PC-9 (cell line): ENCODE data around the gene PIEZO2. TPM values are rescaled to one million over a fixed set of nuclear protein-coding genes. Genes with fewer than 3 reads are reported as not detected.
"Not testable (repeated sequence)": the region's sequence is repeated elsewhere in the genome, so short reads cannot be mapped to it uniquely, and the experiment has no call there.

Experiments used
- BruUV-seq: library from RNA; stranded (reverse); fragments of 400-500 nt; replicated peaks from 2 replicates; lab custom pipeline; 2021; lab: Mats Ljungman, UMichigan
- CTCF ChIA-PET: fragments of 300-600 bp; sonication (Branson Sonifier 250); formaldehyde crosslinking; loops from one replicate; lab custom pipeline; 2022; ENCODE audit warnings: antibody characterized with exemption; lab: Charles Lee
- POLR2A ChIA-PET: fragments of 300-600 bp; sonication (Branson Sonifier 250); formaldehyde crosslinking; loops from one replicate; lab custom pipeline; 2022; ENCODE audit warnings: antibody characterized with exemption; ENCODE audit not compliant: unreplicated experiment; lab: Charles Lee
- DNase-seq, 2 experiments: peaks; one replicate each; pipeline versions ENCODE4 v3.0.0 to v3.0.0-alpha.2; 2015 to 2022; ENCODE audit warnings: mixed read lengths in 1 of 2
- H2AFZ ChIP-seq: fragments of 200-600 bp; sonication (generic); 2 replicates; pipeline ENCODE4 v1.8.1; 2017; ENCODE audit warnings: antibody characterized with exemption
- H3F3A ChIP-seq: fragments of 200-600 bp; sonication (generic); 2 replicates; pipeline ENCODE4 v1.8.1; 2017; ENCODE audit warnings: antibody characterized with exemption, mild to moderate bottlenecking, low read depth; ENCODE audit not compliant: insufficient read depth
- H3K27ac ChIP-seq: fragments of 200-600 bp; sonication (generic); 2 replicates; pipeline ENCODE4 v1.6.1; 2016; ENCODE audit warnings: mixed run types
- H3K27me3 ChIP-seq: fragments of 200-600 bp; sonication (generic); 2 replicates; pipeline ENCODE4 v1.6.1; 2016; ENCODE audit warnings: low read depth, mixed run types; ENCODE audit not compliant: insufficient read depth
- H3K36me3 ChIP-seq: fragments of 200-600 bp; sonication (generic); 2 replicates; pipeline ENCODE4 v1.6.1; 2016; ENCODE audit warnings: low read depth, mixed run types
- H3K4me1 ChIP-seq: fragments of 200-600 bp; sonication (generic); replicated peaks from 2 replicates; pipeline ENCODE4 v1.6.1; 2016; ENCODE audit warnings: mixed run types; ENCODE audit not compliant: insufficient read depth
- H3K4me2 ChIP-seq: fragments of 200-600 bp; sonication (generic); 2 replicates; pipeline ENCODE4 v1.6.1; 2017; ENCODE audit warnings: mixed run types
- H3K4me3 ChIP-seq: fragments of 200-600 bp; sonication (generic); 2 replicates; pipeline ENCODE4 v1.6.1; 2016; ENCODE audit warnings: mixed run types
- H3K79me2 ChIP-seq: fragments of 200-600 bp; sonication (generic); 2 replicates; pipeline ENCODE4 v1.6.1; 2017; ENCODE audit warnings: low read depth, mixed run types
- H3K9me2 ChIP-seq: fragments of 200-600 bp; sonication (generic); 2 replicates; pipeline ENCODE4 v1.8.1; 2017; ENCODE audit warnings: mild to moderate bottlenecking; ENCODE audit not compliant: insufficient read depth
- H3K9me3 ChIP-seq: fragments of 200-600 bp; sonication (generic); 2 replicates; pipeline ENCODE4 v1.8.1; 2016; ENCODE audit warnings: low read depth; ENCODE audit not compliant: insufficient read depth
- H4K20me1 ChIP-seq: fragments of 200-600 bp; sonication (generic); 2 replicates; pipeline ENCODE4 v1.8.1; 2017; ENCODE audit not compliant: insufficient read depth
- EZH2 ChIP-seq: fragments of 200-600 bp; sonication (generic); IDR thresholded peaks from 2 replicates; pipeline ENCODE4 v1.8.0; 2017; ENCODE audit warnings: antibody characterized with exemption, low read depth
- intact Hi-C: fragments of 100-400 bp; cut with micrococcal nuclease; formaldehyde crosslinking; loops from one replicate; pipeline ENCODE4 v1.10.0; 2022; ENCODE audit not compliant: unreplicated experiment
- total RNA-seq: library from RNA; stranded (reverse); gene quantifications from 2 replicates; pipeline ENCODE4 v1.2.3, GENCODE V29; 2021
- TF ChIP-seq, protein P1 (sequence below): fragments of 200-600 bp; sonication (generic); conservative IDR thresholded peaks from 2 replicates; pipeline ENCODE4 v1.6.1; 2017; ENCODE audit warnings: mixed run types, antibody characterized with exemption, mild to moderate bottlenecking, moderate library complexity

PIEZO2 gene
- total RNA-seq, 1 experiment from 2014 or later: not detected

DNA sequence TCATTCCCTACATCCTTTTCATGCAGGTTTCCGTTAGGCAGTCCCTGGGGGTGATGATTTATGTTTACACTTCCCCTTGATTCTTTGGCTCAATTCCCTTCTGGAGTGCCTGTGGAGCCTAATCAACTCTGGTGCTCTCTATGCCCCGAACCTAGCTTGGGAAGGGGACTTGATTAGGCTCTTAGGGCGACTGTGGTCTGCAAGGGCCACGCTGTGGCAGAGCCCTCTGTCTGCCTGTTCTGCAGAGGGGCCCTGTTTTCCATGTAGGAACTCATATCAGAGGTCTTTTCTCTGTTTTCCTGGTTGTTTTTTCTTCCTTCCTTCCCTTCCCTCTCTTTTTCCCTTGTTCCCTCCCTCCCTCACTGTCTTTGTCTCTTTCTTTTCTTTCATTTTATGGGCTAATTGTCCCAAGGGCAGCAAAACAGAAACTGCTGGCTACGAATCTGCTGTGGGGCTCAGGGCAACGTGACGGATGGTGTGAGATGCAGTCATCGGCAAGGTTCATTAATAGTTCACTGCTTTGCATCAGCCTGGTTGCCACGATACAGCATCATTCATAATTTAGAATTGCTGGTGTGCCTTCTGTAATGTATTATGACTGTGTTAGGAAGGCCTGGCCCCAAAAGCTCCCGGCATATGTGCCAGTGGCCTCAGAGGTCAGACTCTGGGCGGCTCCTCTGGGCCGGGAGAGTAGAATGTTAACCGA lies 489.0 kb downstream of the PIEZO2 start:
- H2AFZ ChIP-seq: no peak overlapping the region
- H3K4me2 ChIP-seq: no peak overlapping the region
- H3K27me3 ChIP-seq: peaks cover 76% of the 10 kb centered on the region
- H3K27ac ChIP-seq: no peak overlapping the region
- no peaks in the 10 kb centered on the region for H3K4me1 ChIP-seq
- ChIA-PET POLR2A (no interaction called here), CTCF (no interaction called here)
- intact Hi-C loops: no loop called here
- no peaks in the 10 kb centered on the region for H3K79me2 ChIP-seq
- no peak overlapping the region for H3K4me3 ChIP-seq
- H3F3A ChIP-seq: no peaks in the 10 kb centered on the region
- no TSS peak for BruUV-seq
- H3K9me2 ChIP-seq: no peaks in the 10 kb centered on the region
- no peaks in the 10 kb centered on the region for H3K36me3 ChIP-seq
- TF ChIP-seq EZH2: no peak
- TF ChIP-seq, protein P1, sequence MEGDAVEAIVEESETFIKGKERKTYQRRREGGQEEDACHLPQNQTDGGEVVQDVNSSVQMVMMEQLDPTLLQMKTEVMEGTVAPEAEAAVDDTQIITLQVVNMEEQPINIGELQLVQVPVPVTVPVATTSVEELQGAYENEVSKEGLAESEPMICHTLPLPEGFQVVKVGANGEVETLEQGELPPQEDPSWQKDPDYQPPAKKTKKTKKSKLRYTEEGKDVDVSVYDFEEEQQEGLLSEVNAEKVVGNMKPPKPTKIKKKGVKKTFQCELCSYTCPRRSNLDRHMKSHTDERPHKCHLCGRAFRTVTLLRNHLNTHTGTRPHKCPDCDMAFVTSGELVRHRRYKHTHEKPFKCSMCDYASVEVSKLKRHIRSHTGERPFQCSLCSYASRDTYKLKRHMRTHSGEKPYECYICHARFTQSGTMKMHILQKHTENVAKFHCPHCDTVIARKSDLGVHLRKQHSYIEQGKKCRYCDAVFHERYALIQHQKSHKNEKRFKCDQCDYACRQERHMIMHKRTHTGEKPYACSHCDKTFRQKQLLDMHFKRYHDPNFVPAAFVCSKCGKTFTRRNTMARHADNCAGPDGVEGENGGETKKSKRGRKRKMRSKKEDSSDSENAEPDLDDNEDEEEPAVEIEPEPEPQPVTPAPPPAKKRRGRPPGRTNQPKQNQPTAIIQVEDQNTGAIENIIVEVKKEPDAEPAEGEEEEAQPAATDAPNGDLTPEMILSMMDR: no peak
- DNase-seq: no peak
- H3K9me3 ChIP-seq: no peaks in the 10 kb centered on the region
- H4K20me1 ChIP-seq: no peaks in the 10 kb centered on the region

DNA sequence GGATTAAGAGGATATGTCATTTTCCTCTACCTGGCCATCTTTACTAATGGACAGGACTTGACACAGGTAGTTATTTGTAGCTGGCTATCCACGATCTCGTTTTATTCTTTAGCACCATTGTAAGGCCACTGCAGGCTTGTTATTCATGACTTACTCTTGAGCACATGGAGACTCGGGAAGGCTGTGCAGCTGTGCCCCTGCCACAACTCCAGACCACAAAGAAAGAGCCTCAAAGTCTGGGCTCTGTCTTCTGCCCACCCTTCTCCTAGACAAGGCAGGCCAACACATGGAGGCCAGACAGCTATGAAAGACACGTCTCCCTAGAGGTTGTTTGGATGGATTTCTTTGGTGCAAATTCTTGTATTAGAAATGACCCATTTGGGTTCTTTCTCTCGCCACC lies 489.8 kb downstream of the PIEZO2 start:
- no peaks in the 10 kb centered on the region for H4K20me1 ChIP-seq
- no peak overlapping the region for H3K4me3 ChIP-seq
- ChIA-PET CTCF (interaction anchor here (0.5 kb wide), 1 partner anchor 128 kb away, joined by 5 read pairs; no protein-coding TSS in a partner anchor), POLR2A (no interaction called here)
- no peak overlapping the region for H2AFZ ChIP-seq
- no peaks in the 10 kb centered on the region for H3K79me2 ChIP-seq
- H3K4me2 ChIP-seq: no peak overlapping the region
- no peak for TF ChIP-seq EZH2
- TF ChIP-seq, protein P1: no peak
- peaks cover 69% of the 10 kb centered on the region for H3K27me3 ChIP-seq
- no peaks in the 10 kb centered on the region for H3K36me3 ChIP-seq
- H3F3A ChIP-seq: no peaks in the 10 kb centered on the region
- H3K9me2 ChIP-seq: no peaks in the 10 kb centered on the region
- no peaks in the 10 kb centered on the region for H3K4me1 ChIP-seq
- BruUV-seq: no TSS peak
- intact Hi-C loops: no loop called here
- H3K27ac ChIP-seq: no peak overlapping the region
- no peak for DNase-seq
- H3K9me3 ChIP-seq: no peaks in the 10 kb centered on the region

DNA sequence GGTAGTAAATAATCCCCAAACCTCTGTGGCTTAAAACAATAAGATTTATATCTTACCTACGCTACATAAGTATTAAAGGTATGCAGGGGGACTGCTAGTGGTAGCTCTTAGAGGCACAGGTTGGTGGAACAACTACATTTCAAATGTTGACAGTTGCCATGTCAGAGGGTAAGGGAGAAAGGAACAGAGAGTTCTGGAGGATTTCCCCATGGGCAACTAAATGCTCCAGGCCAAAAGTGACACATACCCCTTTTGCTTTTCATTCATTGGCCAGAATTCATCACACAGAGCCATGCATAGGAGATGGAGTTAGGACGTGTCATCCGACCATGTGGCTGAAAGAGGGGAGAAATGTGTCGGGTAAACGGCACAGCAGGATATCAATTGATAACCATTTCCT lies 490.4 kb downstream of the PIEZO2 start:
- no peak overlapping the region for H3K4me2 ChIP-seq
- H3K4me3 ChIP-seq: no peak overlapping the region
- no peaks in the 10 kb centered on the region for H3K36me3 ChIP-seq
- no peak for DNase-seq
- no peak overlapping the region for H3K27ac ChIP-seq
- CTCF ChIA-PET: no interaction called here
- no peaks in the 10 kb centered on the region for H3K9me2 ChIP-seq
- POLR2A ChIA-PET: no interaction called here
- no peaks in the 10 kb centered on the region for H3K79me2 ChIP-seq
- H2AFZ ChIP-seq: no peak overlapping the region
- no peaks in the 10 kb centered on the region for H3K4me1 ChIP-seq
- BruUV-seq: no TSS peak
- TF ChIP-seq EZH2: no peak
- TF ChIP-seq, protein P1: no peak
- peaks cover 63% of the 10 kb centered on the region for H3K27me3 ChIP-seq
- no peaks in the 10 kb centered on the region for H4K20me1 ChIP-seq
- H3F3A ChIP-seq: no peaks in the 10 kb centered on the region
- intact Hi-C loops: no loop called here
- H3K9me3 ChIP-seq: no peaks in the 10 kb centered on the region

DNA sequence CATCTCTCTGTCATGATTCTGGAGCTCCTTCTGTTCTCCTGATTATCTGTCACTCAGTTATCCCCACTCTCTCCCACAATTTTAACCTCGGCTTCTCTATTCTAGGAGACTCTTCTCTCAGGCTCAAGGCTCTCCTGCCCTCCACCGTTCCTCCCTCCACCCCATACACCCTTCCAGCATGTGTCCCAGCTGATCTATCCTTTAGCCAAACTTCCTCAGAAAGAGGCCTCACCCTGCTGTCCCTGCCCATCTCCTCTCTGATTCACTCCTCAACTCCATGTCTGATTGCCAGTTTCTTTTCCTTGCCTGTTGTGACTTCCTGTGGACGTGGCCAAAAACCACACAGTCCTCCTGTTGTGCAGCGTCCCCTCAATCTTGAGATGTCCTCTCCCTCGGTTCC lies 505.4 kb downstream of the PIEZO2 start:
- BruUV-seq, POLR2A ChIA-PET, H3K9me2 ChIP-seq, intact Hi-C loops, DNase-seq, H3K79me2 ChIP-seq, H2AFZ ChIP-seq, H4K20me1 ChIP-seq, H3F3A ChIP-seq, H3K4me3 ChIP-seq, H3K36me3 ChIP-seq, H3K9me3 ChIP-seq, CTCF ChIA-PET, H3K4me2 ChIP-seq, H3K4me1 ChIP-seq, H3K27ac ChIP-seq, H3K27me3 ChIP-seq: not testable (repeated sequence)

DNA sequence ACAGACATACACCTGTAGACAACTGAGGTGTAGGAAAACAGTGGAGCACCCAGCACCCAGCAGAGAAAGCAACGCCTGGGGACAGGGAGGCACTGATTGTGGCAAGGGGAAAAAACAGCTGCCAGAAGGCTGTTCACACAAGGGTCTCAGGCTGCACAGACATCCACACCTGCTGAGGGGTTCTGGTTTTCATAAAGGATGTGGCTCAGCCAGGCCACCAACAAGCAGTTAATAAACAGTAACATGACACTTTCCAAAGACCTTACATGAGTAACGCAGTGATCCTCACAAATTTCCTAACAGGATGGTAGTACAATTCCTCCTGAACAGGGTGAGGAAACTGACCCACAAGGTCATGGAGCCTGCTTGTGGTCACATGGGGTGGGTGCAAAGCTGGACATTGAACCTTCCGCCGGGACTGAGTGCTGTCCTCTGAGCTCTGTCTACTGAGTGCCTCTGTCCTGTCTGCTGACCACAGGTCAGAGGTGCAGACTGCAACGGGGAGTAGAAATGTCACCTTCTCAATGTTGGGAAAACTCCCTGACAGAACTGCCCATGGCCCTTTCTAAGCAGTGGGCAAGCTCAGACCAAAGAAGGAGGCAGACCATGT lies 506.3 kb downstream of the PIEZO2 start:
- H3K79me2 ChIP-seq, H3F3A ChIP-seq, H3K9me3 ChIP-seq, H3K27me3 ChIP-seq, H2AFZ ChIP-seq, H3K27ac ChIP-seq, H3K4me1 ChIP-seq, H3K4me2 ChIP-seq, H3K36me3 ChIP-seq, POLR2A ChIA-PET, H3K9me2 ChIP-seq, CTCF ChIA-PET, intact Hi-C loops, H3K4me3 ChIP-seq, BruUV-seq, DNase-seq, H4K20me1 ChIP-seq: not testable (repeated sequence)
